Lung (tissue), 12 donors: ENCODE results near the gene KANK3. TPM values are rescaled to one million over a fixed set of nuclear protein-coding genes. Genes with fewer than 3 reads are reported as not detected.
A peak's percentile ranks its signal among the peaks of the same experiment; 100 is the strongest.
"Not testable (repeated sequence)": the region's sequence is repeated elsewhere in the genome, so short reads cannot be mapped to it uniquely, and the experiment has no call there.

Source experiments
- ATAC-seq: fragments of 200-7000 bp; cut with Tn5 transposase; one replicate; pipeline ENCODE4 v1.9.1; 2020; ENCODE audit warnings: moderate number of reproducible peaks; ENCODE audit not compliant: insufficient read depth, low FRiP score
- DNase-seq, 3 donors: peaks; one replicate each; pipeline ENCODE4 v3.0.0-alpha.2; 2013 to 2017
- H3K27ac ChIP-seq, 2 donors: one replicate each; pipeline ENCODE4 v1.5.1; 2013; ENCODE audit warnings: mild to moderate bottlenecking in 2 of 2, moderate library complexity in 2 of 2, control low read depth in 1 of 2, inconsistent platforms in 1 of 2, low read depth in 1 of 2, low read length in 1 of 2
- H3K27me3 ChIP-seq, 3 donors: one replicate each; pipeline ENCODE4 v1.5.1; 2013; ENCODE audit warnings: low read length in 2 of 3; ENCODE audit not compliant: control insufficient read depth in 3 of 3, insufficient read depth in 3 of 3
- H3K36me3 ChIP-seq, 4 donors: one replicate each; pipeline ENCODE4 v1.5.1; 2013; ENCODE audit warnings: low read length in 4 of 4, mild to moderate bottlenecking in 1 of 4, moderate library complexity in 1 of 4; ENCODE audit not compliant: control insufficient read depth in 4 of 4, insufficient read depth in 4 of 4
- H3K4me1 ChIP-seq, 5 donors: one replicate each; pipeline ENCODE4 v1.5.1; 2013; ENCODE audit warnings: low read length in 5 of 5, mild to moderate bottlenecking in 2 of 5, moderate library complexity in 1 of 5; ENCODE audit not compliant: control insufficient read depth in 5 of 5, insufficient read depth in 5 of 5
- H3K4me3 ChIP-seq: one replicate; pipeline ENCODE4 v1.5.1; 2013; ENCODE audit warnings: mild to moderate bottlenecking, control low read depth, moderate library complexity
- H3K9ac ChIP-seq, 2 donors: one replicate each; pipeline ENCODE4 v1.5.1; 2013; ENCODE audit warnings: low read length in 2 of 2, control low read depth in 1 of 2; ENCODE audit not compliant: insufficient read depth in 1 of 2
- H3K9me3 ChIP-seq, 4 donors: one replicate each; pipeline ENCODE4 v1.5.1; 2013; ENCODE audit warnings: low read length in 3 of 4, mild to moderate bottlenecking in 1 of 4, moderate library complexity in 1 of 4; ENCODE audit not compliant: control insufficient read depth in 4 of 4, insufficient read depth in 3 of 4
- WGBS, 2 donors: extraction: QIAGEN DNeasy Blood & Tissue Kit; methylation state at CpG; one replicate each; pipeline ENCODE4 v1.1.7; 2013; 5-methylcytosine and 5-hydroxymethylcytosine counted together
- polyA plus RNA-seq, 2 donors: library from polyadenylated mRNA; stranded (reverse); fragments of 200-250 nt; gene quantifications; one replicate each; pipeline ENCODE4 v1.2.1, GENCODE V29; 2013
- total RNA-seq, 2 donors: library from RNA; depleted of rRNA in 1 of 2; stranded (reverse); fragments of >200 nt in 1 of 2; gene quantifications; one replicate each; pipeline ENCODE4 v1.2.1, GENCODE V29; 2014 to 2021
- TF ChIP-seq, protein P1 (sequence below): IDR thresholded peaks from 2 replicates; pipeline ENCODE4 v1.5.1; 2012; ENCODE audit warnings: mild to moderate bottlenecking; ENCODE audit errors: control extremely low read depth, extremely low read depth
- donor health status: control.
- donor health status: control.
- donor health status: Bipolar disorder and iron deficiency.
- donor health status: healthy.
- donor health status: DM: yes; HTN: yes; CAD: no.

The KANK3 gene
- total and polyA plus RNA-seq, 4 donors: 24.0 to 42.3 (median 26.7) TPM

DNA sequence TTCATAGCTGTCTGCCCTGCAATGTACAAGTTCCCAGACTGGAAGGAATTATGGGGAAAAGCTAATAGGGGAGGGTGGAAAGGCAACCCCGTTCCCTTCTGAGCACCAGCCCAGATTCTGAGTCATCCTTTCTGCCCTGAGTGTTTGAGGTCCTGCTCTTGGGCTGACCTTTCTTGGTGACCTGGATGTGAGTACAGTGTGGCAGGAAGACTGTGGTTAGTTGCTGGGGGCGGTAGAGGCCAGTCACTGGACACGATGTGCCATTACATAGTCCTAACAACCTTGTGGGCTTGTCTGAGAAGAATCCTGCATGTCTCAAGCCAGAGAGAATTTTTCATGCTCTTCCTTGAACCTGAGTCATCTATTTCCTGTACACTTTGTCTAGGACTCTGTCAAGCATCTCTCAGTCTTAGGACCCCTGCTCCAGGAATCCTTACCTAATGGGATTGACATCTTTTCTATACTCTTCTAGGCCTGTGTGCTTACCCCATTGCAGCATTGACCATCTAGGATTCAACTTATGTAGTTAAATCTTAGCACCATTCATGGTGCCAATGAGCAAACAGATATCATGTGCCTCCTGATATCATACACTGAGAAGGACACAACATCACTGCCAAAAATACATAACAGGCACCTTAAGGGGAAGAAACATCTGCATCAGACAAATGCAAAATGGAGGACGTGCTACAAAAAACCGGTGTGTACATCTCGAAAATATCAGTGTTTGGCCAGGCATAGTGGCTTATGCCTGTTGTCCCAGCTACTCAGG is 12.8 kb upstream of the KANK3 start:
- ATAC-seq: peak; percentile 84
- 52 to 74% methylated on average over 6 of the region's 6 CpGs for WGBS, 2 donors
- DNase-seq: no peak
- H3K36me3 ChIP-seq: no peaks in the 10 kb centered on the region
- peaks cover 0 to 9% (median 5%) of the 10 kb centered on the region in 5 donors for H3K4me1 ChIP-seq
- peak overlapping the region in 1 of 2 donors; percentile 45 for H3K27ac ChIP-seq
- no peaks in the 10 kb centered on the region for H3K27me3 ChIP-seq
- H3K9me3 ChIP-seq: no peaks in the 10 kb centered on the region
- no peak overlapping the region for H3K4me3 ChIP-seq
- TF ChIP-seq, protein P1, sequence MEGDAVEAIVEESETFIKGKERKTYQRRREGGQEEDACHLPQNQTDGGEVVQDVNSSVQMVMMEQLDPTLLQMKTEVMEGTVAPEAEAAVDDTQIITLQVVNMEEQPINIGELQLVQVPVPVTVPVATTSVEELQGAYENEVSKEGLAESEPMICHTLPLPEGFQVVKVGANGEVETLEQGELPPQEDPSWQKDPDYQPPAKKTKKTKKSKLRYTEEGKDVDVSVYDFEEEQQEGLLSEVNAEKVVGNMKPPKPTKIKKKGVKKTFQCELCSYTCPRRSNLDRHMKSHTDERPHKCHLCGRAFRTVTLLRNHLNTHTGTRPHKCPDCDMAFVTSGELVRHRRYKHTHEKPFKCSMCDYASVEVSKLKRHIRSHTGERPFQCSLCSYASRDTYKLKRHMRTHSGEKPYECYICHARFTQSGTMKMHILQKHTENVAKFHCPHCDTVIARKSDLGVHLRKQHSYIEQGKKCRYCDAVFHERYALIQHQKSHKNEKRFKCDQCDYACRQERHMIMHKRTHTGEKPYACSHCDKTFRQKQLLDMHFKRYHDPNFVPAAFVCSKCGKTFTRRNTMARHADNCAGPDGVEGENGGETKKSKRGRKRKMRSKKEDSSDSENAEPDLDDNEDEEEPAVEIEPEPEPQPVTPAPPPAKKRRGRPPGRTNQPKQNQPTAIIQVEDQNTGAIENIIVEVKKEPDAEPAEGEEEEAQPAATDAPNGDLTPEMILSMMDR: no peak
- no peak overlapping the region for H3K9ac ChIP-seq

DNA sequence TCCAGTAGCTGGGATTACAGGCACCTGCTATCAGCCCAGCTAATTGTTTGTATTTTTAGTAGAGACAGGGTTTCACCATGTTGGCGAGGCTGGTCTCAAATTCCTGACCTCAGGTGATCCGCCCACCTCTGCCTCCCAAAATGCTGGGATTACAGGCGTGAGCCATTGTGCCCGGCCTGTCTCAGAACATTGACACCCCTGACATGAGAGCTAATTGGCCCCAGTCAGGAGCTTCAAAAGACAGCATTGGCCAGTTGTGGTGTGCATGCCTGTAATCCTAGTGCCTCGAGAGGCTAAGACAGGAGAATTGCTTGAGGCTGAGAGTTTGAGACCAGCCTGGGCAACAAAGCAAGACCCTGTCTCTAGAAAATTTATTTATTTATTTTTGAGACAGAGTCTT is 9.8 kb upstream of the KANK3 start:
- not testable (repeated sequence) for H3K9ac ChIP-seq, H3K36me3 ChIP-seq, H3K4me1 ChIP-seq, H3K9me3 ChIP-seq, H3K4me3 ChIP-seq, ATAC-seq, H3K27me3 ChIP-seq, DNase-seq, H3K27ac ChIP-seq
- WGBS, 2 donors: 68 to 77% methylated on average over 5 of the region's 5 CpGs

DNA sequence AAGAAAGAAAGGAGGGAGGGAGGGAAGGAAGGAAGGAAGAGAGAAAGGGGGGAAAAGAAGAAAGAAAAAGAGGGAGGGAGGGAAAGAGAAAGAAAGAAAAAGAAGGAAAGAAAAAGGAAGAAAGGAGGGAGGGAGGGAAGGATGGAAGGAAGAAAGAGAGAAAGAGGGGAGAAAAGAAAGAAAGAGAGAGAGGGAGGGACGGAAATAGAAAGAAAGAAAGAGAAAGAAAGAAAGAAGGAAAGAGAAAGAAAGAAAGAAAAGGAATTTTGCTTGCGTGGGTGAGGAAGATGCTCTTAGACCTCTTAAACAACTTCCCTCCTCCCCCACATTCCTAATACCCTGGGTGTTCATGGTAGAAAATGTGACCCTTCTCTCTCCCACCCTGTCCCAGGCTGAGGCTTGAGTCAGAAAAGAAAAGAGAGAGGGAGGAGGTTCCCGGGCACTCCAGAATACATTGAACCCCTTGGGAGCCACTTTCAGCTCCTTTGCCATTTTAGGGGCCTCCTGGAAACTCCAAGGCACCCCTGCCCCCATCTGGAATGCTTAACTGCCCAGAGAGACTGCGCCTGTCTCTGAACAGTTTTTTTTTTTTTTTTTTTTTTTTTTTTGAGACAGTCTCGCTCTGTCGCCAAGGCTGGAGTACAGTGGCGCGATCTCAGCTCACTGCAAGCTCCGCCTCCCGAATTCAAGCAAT is 9.2 kb upstream of the KANK3 start:
- TF ChIP-seq, protein P1: no peak
- 45 to 47% methylated on average over 10 of the region's 10 CpGs for WGBS, 2 donors
- Histone ChIP-seq H3K4me1 (peaks cover 0 to 8% (median 5%) of the 10 kb centered on the region in 5 donors), H3K27me3 (no peaks in the 10 kb centered on the region), H3K9ac (no peak overlapping the region), H3K4me3 (no peak overlapping the region), H3K9me3 (no peaks in the 10 kb centered on the region), H3K27ac (peak overlapping the region in 1 of 2 donors; percentile 33), H3K36me3 (no peaks in the 10 kb centered on the region)
- peak; percentile 33 to 49 (median 43) for DNase-seq
- ATAC-seq: no peak

DNA sequence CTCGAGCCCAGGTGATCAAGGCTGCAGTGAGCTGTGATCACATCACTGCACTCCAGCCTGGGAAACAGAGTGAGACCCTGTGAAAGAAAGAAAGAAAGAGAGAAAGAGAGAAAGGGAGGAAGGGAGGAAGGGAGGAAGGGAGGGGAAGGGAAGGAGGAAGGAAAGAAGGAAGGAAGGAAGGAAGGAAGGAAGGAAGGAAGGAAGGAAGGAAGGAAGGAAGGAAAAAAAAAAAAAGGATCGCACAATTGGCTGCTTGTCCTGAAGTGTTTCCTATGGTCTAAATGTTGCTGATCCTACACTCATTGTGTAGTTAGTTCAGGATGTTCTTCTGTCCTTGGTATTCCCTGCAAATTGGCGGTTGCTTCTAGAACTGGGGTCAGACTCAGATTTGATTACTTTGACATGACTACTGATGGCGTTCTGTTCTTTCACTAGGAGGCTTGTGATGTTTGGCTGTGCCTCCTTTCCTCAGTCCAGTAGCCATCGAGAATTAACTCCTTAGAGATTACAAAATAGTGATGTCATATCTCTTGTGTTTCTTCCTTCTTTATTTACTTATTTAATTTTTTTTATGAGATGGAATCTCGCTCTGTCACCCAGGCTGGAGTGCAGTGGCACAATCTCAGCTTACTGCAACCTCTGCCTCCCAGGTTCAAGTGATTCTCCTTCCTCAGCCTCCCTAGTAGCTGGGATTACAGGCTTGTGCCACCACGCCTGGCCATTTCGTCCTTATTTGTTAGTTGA is 6.7 kb upstream of the KANK3 start:
- not testable (repeated sequence) for H3K4me3 ChIP-seq, H3K9ac ChIP-seq, H3K27ac ChIP-seq, H3K9me3 ChIP-seq, ATAC-seq, DNase-seq, H3K36me3 ChIP-seq, H3K27me3 ChIP-seq, H3K4me1 ChIP-seq
- 57 to 70% methylated on average over 8 of the region's 8 CpGs for WGBS, 2 donors
